Activated naive CD4-positive, alpha-beta T cell treated with Interleukin-2 at 50 U/mL for 16 hours (primary cell): Measurements from ENCODE around the gene ALS2CL.

Experiments
- DNase-seq: peaks from one replicate; pipeline ENCODE4 v3.0.0-alpha.2; 2020

Gene ALS2CL

DNA sequence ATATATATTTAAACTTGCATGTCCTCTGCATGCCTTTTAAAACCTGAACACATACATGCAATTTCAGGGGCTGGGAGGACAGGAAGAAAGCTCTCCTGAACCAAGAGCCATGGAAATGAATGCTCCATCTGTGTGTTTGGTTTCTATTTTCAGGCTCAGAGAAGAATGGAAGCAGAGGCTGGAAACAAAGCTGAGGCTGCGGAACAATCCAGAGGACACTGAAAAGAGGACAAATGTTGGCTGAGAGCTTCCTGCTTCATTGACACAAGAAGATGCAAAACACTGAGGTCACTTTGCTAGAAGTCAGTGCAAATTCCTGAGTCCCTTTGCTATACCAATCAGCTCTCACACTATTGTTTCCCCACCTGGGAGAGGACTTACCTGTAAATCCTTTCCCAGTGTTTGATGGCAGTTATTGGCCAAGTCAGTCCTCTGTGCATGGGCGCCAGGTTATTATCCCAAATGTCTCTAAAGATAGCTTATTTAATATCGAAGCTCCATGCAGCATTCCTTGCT lies 68.4 kb downstream of the ALS2CL start:
- no peak for DNase-seq

- no peak for DNase-seq
Observed at GRCh38 chr3:46624533-46624932, 68.9 kb downstream of the ALS2CL start.

DNA sequence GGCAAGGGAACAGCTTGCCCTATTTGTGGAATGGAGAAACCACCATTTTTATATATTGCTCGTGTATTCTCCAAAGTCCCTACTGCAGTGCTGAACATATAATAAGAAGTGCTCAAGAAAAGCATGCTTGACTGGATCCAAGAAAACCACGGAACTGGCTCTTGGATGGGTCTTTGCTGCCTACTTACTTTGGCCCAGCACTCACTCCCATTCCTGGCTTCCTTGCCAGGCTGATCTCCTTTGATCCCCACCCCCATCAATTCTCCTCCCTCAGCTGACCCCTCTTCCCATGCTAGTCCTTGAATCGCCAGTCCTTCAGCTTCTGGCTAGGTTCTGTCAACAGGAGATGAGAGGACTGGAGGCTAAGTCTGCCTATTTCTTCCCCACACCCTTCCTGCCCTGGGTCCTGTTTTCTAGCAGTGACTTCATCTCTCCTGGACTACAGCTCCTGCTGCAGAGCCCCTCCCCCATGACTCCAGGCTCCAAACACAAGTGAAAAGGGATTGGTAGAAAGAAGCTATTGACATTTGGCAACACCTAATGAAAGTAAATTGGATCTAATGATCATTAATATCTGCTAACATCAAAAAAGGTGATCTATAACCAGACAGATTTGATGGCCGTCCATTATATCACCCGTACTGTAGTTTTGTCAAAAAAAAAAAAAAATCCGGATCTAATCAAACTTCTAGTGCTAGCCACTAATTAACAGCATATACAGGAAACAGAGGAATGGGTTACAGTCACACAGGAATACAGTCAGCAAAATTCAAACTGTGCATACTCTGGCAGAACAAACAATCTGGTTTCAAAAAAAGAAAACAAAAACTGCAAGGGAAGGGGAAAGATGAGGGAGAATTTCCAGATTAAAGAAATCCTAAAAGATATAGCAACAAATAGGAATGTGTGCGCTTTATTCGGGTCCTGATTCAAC lies 73.4 kb downstream of the ALS2CL start:
- no peak for DNase-seq
